Lower leg skin (tissue), 3 donors: Measurements from ENCODE around the gene RPL36.

Source experiments
- CTCF ChIP-seq, 3 donors: fragments of 450-650 bp; IDR thresholded peaks; one replicate each; pipeline ENCODE4 v1.5.1; 2016; ENCODE audit warnings: antibody characterized with exemption in 3 of 3, mild to moderate bottlenecking in 3 of 3, moderate library complexity in 2 of 3
- POLR2A ChIP-seq, 2 donors: fragments of 450-650 bp; IDR thresholded peaks; one replicate each; pipeline ENCODE4 v1.6.1; 2016 to 2017; ENCODE audit warnings: antibody characterized with exemption in 2 of 2, mild to moderate bottlenecking in 1 of 2, moderate library complexity in 1 of 2

- TF ChIP-seq CTCF (IDR thresholded peaks at IDR 0.05), result no peak
- TF ChIP-seq POLR2A (IDR thresholded peaks at IDR 0.05), result no peak
Measured at GRCh38 chr19:5678071-5678718, 11.9 kb upstream of the RPL36 start.
